HG02840 (cell line): Measurements from ENCODE around the gene CYP19A1.
"Not testable (repeated sequence)": the region's sequence is repeated elsewhere in the genome, so short reads cannot be mapped to it uniquely, and the experiment has no call there.

Experiments used
- ATAC-seq: cut with Tn5 transposase; IDR thresholded peaks from one replicate; pipeline ENCODE4 v1.9.1; 2021; ENCODE audit warnings: mild to moderate bottlenecking, moderate library complexity, moderate number of reproducible peaks; ENCODE audit not compliant: unreplicated experiment, low FRiP score

CYP19A1 gene

GRCh38 chr15:51303462-51303980, 34.9 kb downstream of the CYP19A1 start:
- no peak for ATAC-seq

GRCh38 chr15:51302480-51302879, 35.9 kb downstream of the CYP19A1 start:
- ATAC-seq, result no peak

GRCh38 chr15:51299187-51300015, 39.0 kb downstream of the CYP19A1 start:
- no peak for ATAC-seq

- ATAC-seq, result no peak
These were observed 39.8 kb downstream of the CYP19A1 start for GRCh38 chr15:51298620-51299019.

GRCh38 chr15:51290720-51291119, 47.7 kb downstream of the CYP19A1 start:
- ATAC-seq, result no peak

GRCh38 chr15:51289290-51289689, 49.1 kb downstream of the CYP19A1 start:
- no peak for ATAC-seq

- no peak for ATAC-seq
These were observed 50.0 kb downstream of the CYP19A1 start for GRCh38 chr15:51288143-51289065.

GRCh38 chr15:51286816-51287215, 51.6 kb downstream of the CYP19A1 start:
- no peak for ATAC-seq

GRCh38 chr15:51285399-51285798, 53.0 kb downstream of the CYP19A1 start:
- ATAC-seq, result no peak

GRCh38 chr15:51284871-51285270, 53.5 kb downstream of the CYP19A1 start:
- ATAC-seq, result no peak

GRCh38 chr15:51283026-51283425, 55.4 kb downstream of the CYP19A1 start:
- no peak for ATAC-seq

GRCh38 chr15:51282241-51282640, 56.2 kb downstream of the CYP19A1 start:
- not testable (repeated sequence) for ATAC-seq

- peak; percentile 54 for ATAC-seq
These were observed 56.9 kb downstream of the CYP19A1 start for GRCh38 chr15:51281368-51281967.

GRCh38 chr15:51280838-51281237, 57.6 kb downstream of the CYP19A1 start:
- no peak for ATAC-seq

- ATAC-seq, result no peak
These were observed 59.0 kb downstream of the CYP19A1 start for GRCh38 chr15:51279391-51279790.

GRCh38 chr15:51277101-51277500, 61.3 kb downstream of the CYP19A1 start:
- no peak for ATAC-seq

GRCh38 chr15:51274956-51275355, 63.4 kb downstream of the CYP19A1 start:
- no peak for ATAC-seq

- ATAC-seq, result no peak
These were observed 67.7 kb downstream of the CYP19A1 start for GRCh38 chr15:51270706-51271105.

GRCh38 chr15:51269496-51269895, 68.9 kb downstream of the CYP19A1 start:
- no peak for ATAC-seq

GRCh38 chr15:51267703-51268083, 70.7 kb downstream of the CYP19A1 start:
- ATAC-seq, result no peak
